ENCODE data around the gene C1GALT1. TPM values are rescaled to one million over a fixed set of nuclear protein-coding genes. Genes with fewer than 3 reads are reported as not detected.

Gene C1GALT1
- total RNA-seq, 4 donors from 2014 or later, result 42.9 to 99.9 (median 54.6) TPM

DNA sequence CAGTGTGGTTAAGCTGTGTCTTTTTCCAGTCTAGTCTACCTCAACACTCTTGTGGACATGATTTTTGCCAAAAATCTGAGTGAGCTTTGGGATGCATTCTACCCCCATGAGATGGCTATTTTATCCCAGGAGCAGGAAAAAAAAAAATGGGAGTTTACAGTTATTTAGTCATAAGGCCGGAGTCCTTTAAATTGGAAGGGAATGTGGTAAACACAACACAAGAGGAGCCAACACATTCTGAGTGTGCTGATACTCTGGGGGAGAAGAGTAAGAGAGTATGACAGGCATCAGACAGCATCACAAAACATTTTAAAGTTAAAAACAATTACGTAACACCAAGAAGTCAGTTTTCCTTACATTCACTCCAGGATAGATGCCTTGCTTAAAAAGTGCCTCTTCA, 46.1 kb downstream of the C1GALT1 start:
- H3K27ac ChIP-seq, result no peak overlapping the region

DNA sequence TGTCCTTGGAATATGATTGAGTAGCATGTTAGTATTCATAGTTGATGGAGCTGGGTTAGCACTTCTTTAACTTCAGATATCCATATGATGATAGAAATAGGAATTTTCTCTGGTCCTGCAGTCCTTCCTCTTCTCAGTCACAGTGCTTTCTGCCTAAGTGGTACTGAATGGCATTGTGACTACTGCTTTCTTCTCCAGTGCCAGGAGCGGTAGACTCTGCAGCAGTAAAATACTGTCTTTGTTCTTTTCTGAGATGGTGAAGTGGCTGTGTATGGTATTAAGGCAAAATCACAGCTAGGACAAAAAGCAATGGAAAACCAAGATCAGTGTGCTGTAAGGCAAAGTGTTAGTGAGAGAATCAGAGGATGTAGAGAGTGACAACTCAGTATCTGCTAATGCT, 46.6 kb downstream of the C1GALT1 start:
- TF ChIP-seq, protein P1, sequence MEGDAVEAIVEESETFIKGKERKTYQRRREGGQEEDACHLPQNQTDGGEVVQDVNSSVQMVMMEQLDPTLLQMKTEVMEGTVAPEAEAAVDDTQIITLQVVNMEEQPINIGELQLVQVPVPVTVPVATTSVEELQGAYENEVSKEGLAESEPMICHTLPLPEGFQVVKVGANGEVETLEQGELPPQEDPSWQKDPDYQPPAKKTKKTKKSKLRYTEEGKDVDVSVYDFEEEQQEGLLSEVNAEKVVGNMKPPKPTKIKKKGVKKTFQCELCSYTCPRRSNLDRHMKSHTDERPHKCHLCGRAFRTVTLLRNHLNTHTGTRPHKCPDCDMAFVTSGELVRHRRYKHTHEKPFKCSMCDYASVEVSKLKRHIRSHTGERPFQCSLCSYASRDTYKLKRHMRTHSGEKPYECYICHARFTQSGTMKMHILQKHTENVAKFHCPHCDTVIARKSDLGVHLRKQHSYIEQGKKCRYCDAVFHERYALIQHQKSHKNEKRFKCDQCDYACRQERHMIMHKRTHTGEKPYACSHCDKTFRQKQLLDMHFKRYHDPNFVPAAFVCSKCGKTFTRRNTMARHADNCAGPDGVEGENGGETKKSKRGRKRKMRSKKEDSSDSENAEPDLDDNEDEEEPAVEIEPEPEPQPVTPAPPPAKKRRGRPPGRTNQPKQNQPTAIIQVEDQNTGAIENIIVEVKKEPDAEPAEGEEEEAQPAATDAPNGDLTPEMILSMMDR (IDR thresholded peaks at IDR 0.05), result no peak
- no peak for TF ChIP-seq POLR2A (IDR thresholded peaks at IDR 0.05)
- Histone ChIP-seq H3K4me3 (replicated peaks in 1 of 3) (no peak overlapping the region), H3K36me3 (no peaks in the 10 kb centered on the region), H3K27ac (no peak overlapping the region), H3K9me3 (no peaks in the 10 kb centered on the region), H3K27me3 (no peaks in the 10 kb centered on the region), H3K4me1 (peaks cover 11 to 13% of the 10 kb centered on the region in 2 donors)
- WGBS, 2 donors, result 39 to 73% methylated on average over 1 of the region's 1 CpG
- peak in 1 of 2 donors; percentile 21 for DNase-seq
- intact Hi-C loops (cut with DNase I), result no loop called here

More for the DNA sequence above, 46.1 kb downstream of the C1GALT1 start:
- Histone ChIP-seq H3K27me3 (no peaks in the 10 kb centered on the region), H3K4me3 (replicated peaks in 1 of 3) (no peak overlapping the region), H3K4me1 (peaks cover 11 to 13% of the 10 kb centered on the region in 2 donors), H3K9me3 (no peaks in the 10 kb centered on the region), H3K36me3 (no peaks in the 10 kb centered on the region)
- 41 to 58% methylated on average over 2 of the region's 2 CpGs for WGBS, 2 donors
- intact Hi-C loops (cut with DNase I), result no loop called here
- TF ChIP-seq, protein P1 (IDR thresholded peaks at IDR 0.05), result no peak
- TF ChIP-seq POLR2A (IDR thresholded peaks at IDR 0.05), result no peak
- no peak for DNase-seq

DNA sequence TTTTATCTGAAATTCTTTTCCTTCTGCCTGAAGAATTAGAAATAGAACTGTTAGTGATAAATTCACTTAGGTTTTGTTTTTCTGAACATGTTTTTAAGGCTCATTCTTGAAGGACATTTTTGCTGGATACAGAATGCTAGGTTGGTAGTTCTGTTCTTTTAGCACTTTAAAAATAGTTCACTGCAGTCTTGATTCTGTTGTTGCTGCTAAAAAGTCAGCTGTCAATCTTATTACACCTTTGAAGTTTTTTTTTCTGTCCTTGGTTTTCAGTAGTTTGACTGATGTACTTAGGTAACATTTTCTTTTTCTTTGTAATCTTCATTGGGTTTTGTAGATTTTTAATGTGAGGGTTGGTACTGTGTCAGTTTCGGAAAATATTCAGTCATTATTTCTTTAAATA, 48.7 kb downstream of the C1GALT1 start:
- TF ChIP-seq, protein P1 (IDR thresholded peaks at IDR 0.05), result no peak
- TF ChIP-seq POLR2A (IDR thresholded peaks at IDR 0.05), result no peak
- H3K4me1 ChIP-seq, result peaks cover 11 to 13% of the 10 kb centered on the region in 2 donors
- intact Hi-C loops (cut with DNase I), result no loop called here
- no peak overlapping the region for H3K27ac ChIP-seq
- no peaks in the 10 kb centered on the region for H3K27me3 ChIP-seq
- H3K36me3 ChIP-seq, result no peaks in the 10 kb centered on the region
- H3K4me3 ChIP-seq (replicated peaks in 1 of 3), result no peak overlapping the region
- no peak for DNase-seq
- no peaks in the 10 kb centered on the region for H3K9me3 ChIP-seq
- 96 to 97% methylated on average over 1 of the region's 1 CpG for WGBS, 2 donors

DNA sequence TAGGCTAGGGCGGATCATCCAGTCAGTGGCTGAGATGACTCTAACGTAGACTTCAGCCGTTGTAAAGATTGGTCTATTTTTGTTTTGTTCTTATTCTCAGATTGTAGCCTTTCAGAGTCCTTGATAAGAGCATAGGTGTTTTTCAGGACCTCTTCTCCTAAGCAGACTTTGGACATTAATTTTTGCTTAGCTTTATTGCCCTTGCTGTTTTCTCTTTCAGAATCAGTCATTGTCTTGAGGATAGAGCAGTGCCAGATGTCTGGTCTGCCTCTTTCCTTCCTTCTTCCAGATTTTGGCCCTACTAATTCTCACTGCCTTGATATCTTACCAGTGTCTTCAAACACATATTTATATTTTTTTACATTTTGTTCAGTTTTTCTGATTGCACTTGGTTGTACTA, 49.5 kb downstream of the C1GALT1 start:
- 98% methylated on average over 3 of the region's 3 CpGs for WGBS, 2 donors
- intact Hi-C loops (cut with DNase I), result no loop called here
- Histone ChIP-seq H3K9me3 (no peaks in the 10 kb centered on the region), H3K36me3 (no peaks in the 10 kb centered on the region), H3K4me1 (peaks cover 11 to 13% of the 10 kb centered on the region in 2 donors), H3K4me3 (replicated peaks in 1 of 3) (no peak overlapping the region), H3K27ac (no peak overlapping the region), H3K27me3 (no peaks in the 10 kb centered on the region)
- TF ChIP-seq, protein P1 (IDR thresholded peaks at IDR 0.05), result no peak
- TF ChIP-seq POLR2A (IDR thresholded peaks at IDR 0.05), result no peak
- no peak for DNase-seq

DNA sequence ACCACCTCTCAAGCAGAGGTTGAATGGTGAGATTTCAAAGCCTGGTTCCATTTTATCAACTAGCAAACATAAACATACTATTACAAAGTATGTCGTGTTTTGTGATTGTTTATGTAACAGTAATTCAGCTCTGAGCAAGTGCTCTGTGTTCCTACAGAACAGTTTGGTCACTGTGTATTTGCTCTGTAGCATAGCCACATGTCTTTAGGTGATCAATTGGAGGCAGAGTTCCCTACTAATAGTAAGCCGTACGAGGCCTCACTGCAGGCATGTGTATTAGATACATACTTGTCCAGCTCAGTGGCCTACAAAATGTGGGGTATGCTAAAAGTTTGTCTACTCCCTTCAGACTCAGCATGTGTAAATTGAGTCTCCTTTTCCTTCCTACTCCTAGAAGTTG, 53.0 kb downstream of the C1GALT1 start:
- Histone ChIP-seq H3K4me3 (replicated peaks in 1 of 3) (no peak overlapping the region), H3K4me1 (peaks cover 0 to 8% of the 10 kb centered on the region in 2 donors), H3K27me3 (no peaks in the 10 kb centered on the region), H3K9me3 (no peaks in the 10 kb centered on the region), H3K36me3 (no peaks in the 10 kb centered on the region), H3K27ac (no peak overlapping the region)
- 91 to 93% methylated on average over 3 of the region's 3 CpGs for WGBS, 2 donors
- no peak for DNase-seq
- intact Hi-C loops (cut with DNase I), result no loop called here
- no peak for TF ChIP-seq POLR2A (IDR thresholded peaks at IDR 0.05)
- TF ChIP-seq, protein P1 (IDR thresholded peaks at IDR 0.05), result no peak

Data from thyroid gland (tissue), 4 donors.